Measurements from ENCODE around the gene SLC9C2. TPM values are rescaled to one million over a fixed set of nuclear protein-coding genes. Genes with fewer than 3 reads are reported as not detected.
A peak's percentile ranks its signal among the peaks of the same experiment; 100 is the strongest.

SLC9C2 gene
- total RNA-seq, 1 experiment from 2014 or later: not detected

DNA sequence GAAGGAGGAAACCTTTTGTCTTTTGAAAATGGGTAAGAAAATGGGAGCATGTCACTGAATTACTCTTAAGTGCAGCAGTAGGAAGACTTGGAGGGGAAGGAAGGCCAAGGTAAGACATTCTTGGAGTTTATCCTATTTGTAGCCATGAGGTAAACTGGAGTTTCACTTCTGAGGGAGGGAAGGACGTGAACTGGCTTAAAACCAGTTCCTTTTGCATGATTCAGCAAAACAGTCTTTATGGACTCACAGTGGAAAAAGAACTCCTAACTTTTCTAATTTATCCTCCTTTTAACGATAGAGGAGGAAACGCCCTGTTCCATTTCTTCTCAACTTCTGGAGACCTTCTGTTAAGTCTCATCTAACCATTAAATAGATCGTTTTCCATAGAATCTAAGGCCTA, 123.2 kb downstream of the SLC9C2 start:
- H3K79me1 ChIP-seq (ENCODE audit: insufficient read depth, low read depth, low read length, poor library complexity, severe bottlenecking): no peaks in the 10 kb centered on the region
- no peak overlapping the region for H2AFZ ChIP-seq (ENCODE audit: low read length)
- no peak overlapping the region for H3T11ph ChIP-seq (ENCODE audit: low read length)
- no peak overlapping the region for H2BK12ac ChIP-seq (ENCODE audit: insufficient read length, low read depth, low read length)
- H4K5ac ChIP-seq (ENCODE audit: insufficient read length, low read depth, low read length): no peak overlapping the region
- H3K23ac ChIP-seq (ENCODE audit: insufficient read length, low read depth, low read length): no peak overlapping the region
- H3K9me3 ChIP-seq (ENCODE audit: control insufficient read depth, low read depth, low read length): no peaks in the 10 kb centered on the region
- no peak overlapping the region for H3K9ac ChIP-seq (ENCODE audit: extremely low read depth, insufficient read length, low read length)
- no peak overlapping the region for H4K91ac ChIP-seq (ENCODE audit: insufficient read length, low read depth, low read length)
- Mint-ChIP-seq H3K4me3 (peak overlapping the region; percentile 94 to 98), H3K9me3 (no peaks in the 10 kb centered on the region), H3K27ac (peak overlapping the region in 2 of 3 experiments; percentile 3 to 11; a peak in 3 of 7 replicates), H3K36me3 (ENCODE audit: insufficient read depth in 1 of 3, low read depth in 3 of 3) (peaks cover 49 to 62% (median 55%) of the 10 kb centered on the region in 3 experiments; a peak in 6 of 7 replicates), H3K27me3 (ENCODE audit: low read depth) (no peaks in the 10 kb centered on the region), H3K4me1 (peaks cover 34 to 36% of the 10 kb centered on the region in 2 experiments)
- no peak overlapping the region for H4K8ac ChIP-seq (replicated peaks; ENCODE audit: insufficient read length, low read depth, low read length)
- TF ChIP-seq, protein P1, sequence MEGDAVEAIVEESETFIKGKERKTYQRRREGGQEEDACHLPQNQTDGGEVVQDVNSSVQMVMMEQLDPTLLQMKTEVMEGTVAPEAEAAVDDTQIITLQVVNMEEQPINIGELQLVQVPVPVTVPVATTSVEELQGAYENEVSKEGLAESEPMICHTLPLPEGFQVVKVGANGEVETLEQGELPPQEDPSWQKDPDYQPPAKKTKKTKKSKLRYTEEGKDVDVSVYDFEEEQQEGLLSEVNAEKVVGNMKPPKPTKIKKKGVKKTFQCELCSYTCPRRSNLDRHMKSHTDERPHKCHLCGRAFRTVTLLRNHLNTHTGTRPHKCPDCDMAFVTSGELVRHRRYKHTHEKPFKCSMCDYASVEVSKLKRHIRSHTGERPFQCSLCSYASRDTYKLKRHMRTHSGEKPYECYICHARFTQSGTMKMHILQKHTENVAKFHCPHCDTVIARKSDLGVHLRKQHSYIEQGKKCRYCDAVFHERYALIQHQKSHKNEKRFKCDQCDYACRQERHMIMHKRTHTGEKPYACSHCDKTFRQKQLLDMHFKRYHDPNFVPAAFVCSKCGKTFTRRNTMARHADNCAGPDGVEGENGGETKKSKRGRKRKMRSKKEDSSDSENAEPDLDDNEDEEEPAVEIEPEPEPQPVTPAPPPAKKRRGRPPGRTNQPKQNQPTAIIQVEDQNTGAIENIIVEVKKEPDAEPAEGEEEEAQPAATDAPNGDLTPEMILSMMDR (conservative IDR thresholded peaks at IDR 0.05): no peak
- no CpG with 5 or more reads among the region's 4 CpGs for WGBS (ENCODE audit: extremely low coverage, insufficient read length, low lambda C conversion rate)
- H2BK5ac ChIP-seq (ENCODE audit: insufficient read length, low read length): no peak overlapping the region
- no peaks in the 10 kb centered on the region for H3K27me3 ChIP-seq (ENCODE audit: insufficient read depth, low read length)
- no peak overlapping the region for H3K18ac ChIP-seq (ENCODE audit: insufficient read length, low read depth, low read length)
- H2AK5ac ChIP-seq (ENCODE audit: insufficient read length, low read length): no peak overlapping the region
- H3K4ac ChIP-seq (ENCODE audit: low read depth, low read length): no peak overlapping the region
- peak overlapping the region; percentile 97 for H3K4me2 ChIP-seq (ENCODE audit: insufficient read depth, insufficient read length, low read length)
- no peaks in the 10 kb centered on the region; the same call in 1 of the 2 replicates for H3K4me1 ChIP-seq (ENCODE audit: insufficient read depth, low read length)
- no peak overlapping the region for H2BK120ac ChIP-seq (ENCODE audit: low read depth, low read length, poor library complexity, severe bottlenecking)
- no peaks in the 10 kb centered on the region for H4K20me1 ChIP-seq (ENCODE audit: control insufficient read depth, insufficient read depth, insufficient read length)
- H2BK15ac ChIP-seq (ENCODE audit: low read depth, low read length): no peak overlapping the region
- H3K27ac ChIP-seq (ENCODE audit: insufficient read length, low read depth, low read length): no peak overlapping the region
- H3K14ac ChIP-seq (ENCODE audit: insufficient read depth, low read length): no peak overlapping the region
- no peak for DNase-seq
- H3K79me2 ChIP-seq (ENCODE audit: insufficient read depth, low read length): peaks cover 25% of the 10 kb centered on the region; the same call in 1 of the 2 replicates
- no peak overlapping the region for H2BK20ac ChIP-seq (ENCODE audit: low read depth, low read length, poor library complexity, severe bottlenecking)
- no peak overlapping the region for H3K56ac ChIP-seq (ENCODE audit: insufficient read length, low read depth, low read length)
- H3K23me2 ChIP-seq (ENCODE audit: insufficient read length, low read depth, low read length, poor library complexity, severe bottlenecking): peaks cover 18% of the 10 kb centered on the region
